GM21381 (cell line): Measurements from ENCODE around the gene SLC9A5.

Experiments
- ATAC-seq: cut with Tn5 transposase; IDR thresholded peaks from one replicate; pipeline ENCODE4 v1.9.1; 2021; ENCODE audit warnings: mild to moderate bottlenecking, moderate library complexity; ENCODE audit not compliant: unreplicated experiment

The SLC9A5 gene

DNA sequence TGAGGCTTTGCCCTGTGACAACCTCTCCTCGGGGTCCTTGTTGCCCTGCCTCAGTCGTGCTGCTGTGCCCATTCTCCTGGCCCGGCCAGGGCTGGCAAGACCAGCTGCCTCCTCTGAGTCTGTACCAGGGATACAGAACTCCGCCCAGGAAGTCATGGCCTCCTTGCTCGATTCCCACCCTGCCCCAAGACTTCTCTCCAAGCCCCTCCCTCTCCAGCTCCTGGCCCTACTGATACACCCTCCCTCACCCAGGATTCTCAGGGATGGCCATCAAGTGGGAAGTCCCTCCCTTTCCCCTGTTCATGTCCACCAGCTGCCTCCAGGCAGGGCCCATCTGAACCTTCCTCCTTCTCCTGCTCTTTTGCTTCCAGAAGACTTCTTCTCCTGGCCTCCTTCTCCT lies 33.1 kb upstream of the SLC9A5 start:
- no peak for ATAC-seq

DNA sequence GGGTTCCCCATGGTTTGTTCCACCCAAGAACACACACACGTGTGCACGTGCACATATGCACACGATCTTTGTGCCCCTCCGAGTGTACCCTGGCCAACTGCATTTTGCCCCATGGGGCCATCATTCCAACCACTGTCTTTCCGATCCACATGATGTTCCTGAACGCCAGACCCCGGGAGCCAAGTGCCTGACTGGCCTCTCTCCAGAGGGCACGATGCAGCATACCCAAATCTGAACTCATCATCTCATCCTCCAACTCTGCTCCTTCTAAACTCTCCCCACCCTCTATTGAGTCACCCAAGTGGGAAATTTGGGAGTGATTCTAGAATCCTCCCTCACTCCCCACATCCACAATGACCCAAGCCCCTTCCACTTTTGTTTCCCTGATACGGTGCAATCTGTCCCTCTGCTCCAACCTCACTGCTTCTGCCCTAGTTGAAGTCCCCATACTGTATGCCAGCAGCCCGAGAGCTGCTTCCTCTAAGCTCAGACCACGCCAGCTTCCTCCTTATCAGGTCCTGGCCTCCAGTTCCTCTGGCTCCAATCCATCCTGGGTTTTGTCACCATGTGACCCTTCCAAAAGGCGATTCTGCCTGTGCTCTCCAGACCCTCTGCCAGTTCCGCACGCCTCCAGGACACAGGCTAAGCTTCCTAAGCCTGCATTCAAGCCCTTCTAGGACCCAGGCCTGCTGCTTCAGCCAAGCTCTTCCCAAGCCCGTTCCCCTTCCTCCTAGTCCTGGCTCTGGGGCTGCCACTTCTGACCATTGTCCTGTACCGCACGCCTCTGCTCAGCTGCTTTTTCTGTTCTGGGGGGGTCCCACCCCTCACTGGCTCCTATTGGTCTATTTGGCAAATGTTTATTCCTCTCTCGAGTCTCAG lies 31.9 kb upstream of the SLC9A5 start:
- ATAC-seq = no peak

DNA sequence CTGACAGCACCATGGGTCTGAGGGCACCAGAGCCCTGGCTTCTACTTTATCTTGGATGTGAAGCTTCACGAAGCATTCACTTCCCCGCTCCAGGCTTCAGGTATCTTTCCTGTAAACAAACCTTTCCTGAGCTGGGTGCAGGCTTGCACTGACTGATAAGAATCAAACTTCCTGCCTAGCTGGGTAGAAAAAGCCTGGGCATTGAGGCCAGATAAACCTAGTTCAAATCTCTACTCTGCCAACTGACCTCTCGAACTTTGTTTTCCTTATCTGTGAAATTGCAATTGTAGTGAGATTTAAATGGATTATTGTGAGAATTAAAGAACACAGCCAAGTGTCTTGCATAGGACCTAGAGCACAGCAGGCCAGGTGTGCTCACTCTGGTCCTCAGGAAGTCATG lies 24.8 kb upstream of the SLC9A5 start:
- ATAC-seq = no peak

DNA sequence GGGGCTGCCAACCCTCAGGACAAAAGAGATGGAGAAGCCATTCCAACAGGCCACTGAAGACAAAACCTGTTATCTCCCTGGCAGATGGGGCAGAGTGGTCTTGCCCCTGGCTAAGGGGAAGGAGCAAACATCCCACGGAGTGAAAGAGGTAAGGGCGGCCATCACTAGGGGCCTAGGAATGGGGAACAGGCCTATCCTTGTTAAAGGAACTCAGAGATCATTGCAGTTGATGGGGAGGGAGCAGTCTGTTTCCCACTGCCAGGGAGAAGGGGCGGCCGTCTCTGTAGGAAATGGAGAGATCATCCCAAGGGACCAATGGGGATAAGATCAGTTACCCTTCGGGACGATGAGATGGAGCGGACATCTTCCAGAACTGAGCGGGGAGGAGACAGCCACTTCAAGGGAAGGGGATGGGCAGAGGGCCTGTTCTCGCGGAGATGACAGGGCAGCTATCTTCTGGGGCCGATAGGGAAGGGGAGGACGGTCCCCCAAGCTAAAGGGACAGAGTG lies 22.4 kb upstream of the SLC9A5 start:
- no peak for ATAC-seq

DNA sequence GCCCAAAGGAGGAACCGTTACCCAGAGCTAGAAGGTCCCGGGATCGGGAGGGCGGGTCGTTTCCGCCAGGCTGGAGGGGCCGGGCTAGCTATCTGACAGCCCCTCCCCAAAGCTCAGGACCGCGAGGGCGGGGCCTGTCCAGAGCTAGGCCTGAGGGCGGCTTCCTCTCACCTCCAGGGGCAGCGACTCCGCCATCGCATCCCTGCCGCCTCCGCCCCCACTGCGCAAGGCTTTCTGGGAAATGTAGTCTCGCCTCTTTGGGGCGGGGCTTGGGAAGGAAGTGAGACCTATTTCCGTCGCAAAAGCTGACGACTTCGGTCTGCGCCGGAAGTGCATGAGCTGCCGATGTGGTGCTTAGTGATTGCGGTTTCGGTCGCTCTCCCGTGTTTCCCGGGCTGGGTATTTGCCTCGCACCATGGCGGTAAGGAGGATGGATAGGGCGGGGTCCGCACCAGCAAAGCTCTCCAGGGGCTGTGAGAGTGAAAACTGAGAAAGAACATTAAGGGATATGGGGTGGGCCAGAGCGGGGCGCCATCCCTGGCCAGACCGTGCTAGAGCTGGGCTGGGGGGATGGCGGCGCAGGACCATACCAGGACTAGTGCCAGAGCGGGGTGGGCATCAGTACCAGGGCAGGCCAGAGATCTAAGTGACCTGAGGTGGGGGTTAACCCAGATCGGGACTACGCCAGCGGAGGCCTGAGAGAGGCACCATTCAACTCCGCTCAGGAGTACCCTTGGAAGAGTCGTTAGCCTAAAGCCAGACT lies 21.8 kb upstream of the SLC9A5 start, which contains the start of gene TMEM208:
TSS of gene TMEM208 (plus strand) at position 327 of the 763 bp plus-strand sequence. CDS start at position 416, 89 bp downstream.
- peak; percentile 97 for ATAC-seq

DNA sequence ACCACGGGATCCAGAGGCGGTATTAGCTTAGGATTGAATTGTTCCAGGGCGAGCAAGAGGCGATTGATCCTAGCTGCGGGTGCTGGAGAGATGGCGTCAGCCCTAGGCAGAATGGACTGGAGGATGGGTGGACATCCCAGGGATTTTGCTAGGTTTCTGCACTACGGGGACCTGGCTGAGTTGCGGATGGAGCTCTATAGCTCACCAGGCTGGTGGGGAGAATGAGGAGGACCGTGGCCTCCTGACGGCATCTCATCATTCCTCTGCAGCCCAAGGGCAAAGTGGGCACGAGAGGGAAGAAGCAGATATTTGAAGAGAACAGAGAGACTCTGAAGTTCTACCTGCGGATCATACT lies 21.2 kb upstream of the SLC9A5 start:
- ATAC-seq = no peak

DNA sequence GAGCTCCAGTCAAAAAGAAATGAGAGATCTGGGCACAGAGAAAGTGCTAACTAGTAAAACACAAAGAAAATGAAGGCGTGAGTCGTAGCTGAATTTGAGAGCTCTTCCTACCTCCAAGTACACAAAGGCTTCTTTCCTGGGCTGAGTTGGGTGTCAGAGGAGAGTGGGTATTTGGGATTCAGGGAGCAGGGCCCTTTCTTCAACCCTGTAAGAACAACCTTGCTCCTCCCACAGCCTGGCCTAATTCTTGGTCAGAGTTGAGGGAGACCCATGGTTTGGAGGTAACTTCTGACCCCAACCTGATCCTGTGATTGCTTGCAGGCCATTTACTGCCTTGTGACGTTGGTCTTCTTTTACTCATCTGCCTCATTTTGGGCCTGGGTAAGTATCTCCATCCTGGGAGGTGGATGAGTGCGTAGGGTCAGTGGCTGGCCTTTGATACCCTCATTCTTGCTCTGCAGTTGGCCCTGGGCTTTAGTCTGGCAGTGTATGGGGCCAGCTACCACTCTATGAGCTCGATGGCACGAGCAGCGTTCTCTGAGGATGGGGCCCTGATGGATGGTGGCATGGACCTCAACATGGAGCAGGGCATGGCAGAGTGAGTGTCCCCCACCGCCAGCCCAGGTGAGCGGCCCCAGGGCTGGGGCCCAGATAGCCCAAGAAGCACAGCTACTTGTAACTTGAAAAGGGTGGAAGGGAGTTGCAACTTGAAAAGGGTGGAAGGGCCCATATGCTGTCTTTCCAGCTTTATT lies 20.6 kb upstream of the SLC9A5 start:
- no peak for ATAC-seq

DNA sequence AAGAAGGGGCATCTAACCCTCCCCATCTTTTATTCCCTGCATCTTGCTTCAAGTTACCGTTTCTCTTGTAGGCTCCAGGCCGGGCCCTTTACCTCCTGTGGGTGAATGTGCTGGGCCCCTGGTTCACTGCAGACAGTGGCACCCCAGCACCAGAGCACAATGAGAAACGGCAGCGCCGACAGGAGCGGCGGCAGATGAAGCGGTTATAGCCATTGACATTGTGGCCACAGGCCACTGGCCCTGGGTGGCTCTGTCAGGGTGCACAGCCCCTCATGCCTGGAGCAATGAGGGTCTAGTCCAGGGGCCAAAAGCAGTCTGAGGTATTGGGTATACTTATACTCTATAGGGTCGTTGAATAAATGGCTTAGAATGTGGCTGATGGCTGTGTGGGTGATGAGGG lies 19.9 kb upstream of the SLC9A5 start:
- ATAC-seq = no peak

DNA sequence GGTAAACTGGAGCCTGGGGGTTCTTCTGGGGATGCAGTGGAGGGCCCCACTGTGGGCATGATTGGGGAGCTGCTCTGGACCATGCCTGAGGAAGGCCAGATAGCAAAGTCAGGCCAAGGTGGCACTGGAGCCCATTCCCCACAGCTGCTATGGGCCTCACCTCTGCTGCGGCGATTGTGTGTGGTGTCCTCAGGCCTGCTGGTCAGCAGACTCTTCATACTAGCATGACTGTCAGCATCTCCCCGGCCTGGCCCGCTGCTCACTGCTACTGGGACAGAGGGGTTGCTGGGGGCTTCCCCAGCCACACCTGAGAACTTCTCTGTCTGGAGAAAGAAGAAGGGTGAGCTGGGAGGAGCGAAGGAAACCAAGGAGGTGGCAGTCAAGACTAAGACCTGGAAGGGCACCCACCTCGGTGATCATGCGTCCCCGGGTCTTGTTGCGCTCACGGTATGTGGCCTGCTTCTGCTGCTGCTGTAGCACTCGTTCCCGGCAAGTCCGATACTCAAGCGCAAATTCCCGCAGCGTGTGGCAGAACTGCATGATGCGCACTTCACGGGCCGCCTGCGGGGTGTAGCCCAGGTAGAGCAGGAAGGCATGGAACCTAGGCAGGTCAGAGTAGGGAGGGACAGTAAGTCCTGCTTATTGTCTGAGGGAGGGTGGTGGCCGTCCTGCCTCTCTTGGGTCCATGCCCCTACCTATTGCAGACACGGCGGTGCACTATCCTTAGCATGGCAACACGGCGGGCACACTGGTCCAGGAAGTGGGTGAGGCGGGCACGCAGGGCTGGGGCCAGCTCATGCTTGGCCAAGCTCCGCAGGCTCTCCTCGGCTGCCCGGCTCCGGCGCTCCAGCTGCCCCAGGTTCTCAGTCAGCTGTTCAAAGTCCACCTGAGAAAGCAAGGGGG lies 18.6 kb upstream of the SLC9A5 start:
- ATAC-seq = no peak

DNA sequence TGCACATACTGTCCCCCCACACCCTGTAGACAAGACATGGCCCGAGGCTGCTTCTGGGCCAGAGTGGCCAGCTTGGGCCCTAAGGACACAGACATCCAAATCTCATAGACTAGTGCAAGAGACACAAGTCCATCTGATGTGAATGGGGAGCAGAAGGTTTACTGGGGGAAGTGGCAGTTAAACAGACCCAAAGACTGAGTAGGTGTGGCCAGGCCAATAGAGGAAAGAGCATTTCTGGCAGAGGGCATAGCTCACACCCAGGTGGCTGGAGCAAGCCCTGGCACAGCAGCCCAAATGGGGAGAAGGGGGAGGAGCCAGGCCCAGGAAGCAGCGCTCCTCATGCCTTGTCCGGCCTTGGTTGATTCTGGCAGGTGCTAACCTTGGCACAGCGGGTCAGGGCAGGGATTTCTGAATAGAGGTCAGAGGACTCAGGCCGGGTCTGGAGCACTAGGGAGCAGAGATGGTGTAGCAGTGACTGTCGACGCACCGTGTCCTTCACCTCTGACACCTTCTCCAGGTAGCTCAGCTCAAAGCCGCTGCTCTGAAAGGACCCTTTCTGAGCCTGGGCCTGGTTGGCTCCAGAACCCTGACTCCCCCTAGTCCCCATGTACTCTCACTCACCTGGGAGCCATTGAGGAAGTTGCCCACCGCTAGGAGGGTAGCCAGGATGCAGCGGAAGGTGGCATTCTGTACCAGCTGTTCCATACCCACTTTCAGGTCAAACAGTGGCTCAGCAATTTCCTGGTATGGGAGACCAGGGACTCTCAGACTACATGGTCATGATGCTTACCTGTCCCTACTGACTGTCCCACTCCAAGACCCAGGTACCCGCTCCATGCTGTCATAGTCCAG lies 17.7 kb upstream of the SLC9A5 start:
- no peak for ATAC-seq

DNA sequence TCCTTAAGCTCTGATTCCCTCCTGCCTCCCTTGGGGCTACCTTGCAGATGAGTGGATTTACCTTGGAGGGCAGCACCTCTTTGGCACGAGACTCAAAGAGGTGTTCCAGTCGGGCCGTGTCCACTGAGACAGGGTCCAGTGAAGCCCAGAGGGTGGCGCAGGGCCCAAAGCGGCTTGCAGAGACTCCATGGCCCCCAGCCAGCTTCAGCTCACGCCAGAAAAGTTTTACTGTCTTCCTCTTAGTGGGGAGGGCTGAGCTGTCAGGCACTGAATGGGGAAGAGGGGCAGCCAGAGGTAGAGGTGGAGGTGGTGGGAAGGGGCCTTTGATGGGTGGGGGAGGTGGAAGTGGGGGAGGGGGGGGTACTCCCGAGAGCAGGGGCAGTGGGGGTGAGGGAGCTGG lies 15.2 kb upstream of the SLC9A5 start:
- no peak for ATAC-seq

DNA sequence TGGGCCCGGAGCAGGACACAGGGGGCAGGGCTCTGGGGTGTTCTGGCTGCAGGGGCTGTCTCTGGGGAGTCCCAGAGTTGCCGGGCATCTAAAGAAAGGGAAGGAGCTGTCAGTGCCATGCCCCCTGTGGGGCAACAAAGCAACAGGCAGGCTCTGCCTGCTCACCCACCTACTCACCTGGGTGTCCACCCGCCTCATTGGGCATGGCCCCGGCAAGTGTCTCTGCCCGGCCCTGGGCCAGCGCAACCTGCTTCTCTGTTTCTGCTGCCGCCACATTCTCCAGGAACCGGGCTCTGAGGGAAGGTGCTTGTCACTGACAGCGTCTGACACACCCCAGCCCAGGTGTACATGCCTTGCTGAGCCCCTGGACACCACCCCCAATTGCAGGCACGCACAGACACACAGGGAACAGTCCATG lies 14.6 kb upstream of the SLC9A5 start:
- no peak for ATAC-seq

DNA sequence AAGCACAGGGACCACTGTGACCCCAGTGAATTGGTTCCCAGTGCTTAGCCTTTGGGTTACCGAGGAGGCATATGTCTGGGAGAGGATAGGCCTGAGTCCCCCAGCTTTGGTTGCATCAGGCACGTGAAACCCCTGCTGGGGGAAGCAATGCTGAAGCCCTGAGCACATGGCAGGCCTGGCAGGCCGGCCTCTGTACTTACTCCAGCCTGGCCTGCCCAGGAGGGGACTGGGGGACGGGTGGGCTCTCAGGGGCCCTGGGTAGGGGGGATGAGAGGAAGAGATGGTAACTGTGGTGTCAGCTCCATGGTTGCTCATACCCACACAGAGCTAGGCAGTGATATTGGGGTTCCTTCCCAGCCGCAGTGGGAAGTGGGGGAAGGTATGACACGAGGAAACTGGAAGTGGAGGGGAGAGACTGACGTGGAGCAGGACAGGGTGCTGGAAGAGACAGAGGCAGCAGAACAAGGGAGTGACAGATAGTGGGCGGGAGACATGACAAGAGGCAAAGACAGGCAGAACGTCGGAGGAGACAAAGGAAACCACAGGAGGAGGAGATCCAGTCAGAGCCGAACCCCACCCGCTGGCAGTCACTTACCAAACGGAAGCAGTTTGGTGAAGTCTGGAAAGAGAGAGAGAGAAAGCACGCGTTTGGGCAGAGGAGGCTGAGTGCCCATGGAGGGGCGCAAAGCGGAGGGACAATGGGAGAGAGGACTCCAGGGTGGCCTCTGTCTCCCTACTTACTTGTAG lies 12.8 kb upstream of the SLC9A5 start:
- no peak for ATAC-seq

DNA sequence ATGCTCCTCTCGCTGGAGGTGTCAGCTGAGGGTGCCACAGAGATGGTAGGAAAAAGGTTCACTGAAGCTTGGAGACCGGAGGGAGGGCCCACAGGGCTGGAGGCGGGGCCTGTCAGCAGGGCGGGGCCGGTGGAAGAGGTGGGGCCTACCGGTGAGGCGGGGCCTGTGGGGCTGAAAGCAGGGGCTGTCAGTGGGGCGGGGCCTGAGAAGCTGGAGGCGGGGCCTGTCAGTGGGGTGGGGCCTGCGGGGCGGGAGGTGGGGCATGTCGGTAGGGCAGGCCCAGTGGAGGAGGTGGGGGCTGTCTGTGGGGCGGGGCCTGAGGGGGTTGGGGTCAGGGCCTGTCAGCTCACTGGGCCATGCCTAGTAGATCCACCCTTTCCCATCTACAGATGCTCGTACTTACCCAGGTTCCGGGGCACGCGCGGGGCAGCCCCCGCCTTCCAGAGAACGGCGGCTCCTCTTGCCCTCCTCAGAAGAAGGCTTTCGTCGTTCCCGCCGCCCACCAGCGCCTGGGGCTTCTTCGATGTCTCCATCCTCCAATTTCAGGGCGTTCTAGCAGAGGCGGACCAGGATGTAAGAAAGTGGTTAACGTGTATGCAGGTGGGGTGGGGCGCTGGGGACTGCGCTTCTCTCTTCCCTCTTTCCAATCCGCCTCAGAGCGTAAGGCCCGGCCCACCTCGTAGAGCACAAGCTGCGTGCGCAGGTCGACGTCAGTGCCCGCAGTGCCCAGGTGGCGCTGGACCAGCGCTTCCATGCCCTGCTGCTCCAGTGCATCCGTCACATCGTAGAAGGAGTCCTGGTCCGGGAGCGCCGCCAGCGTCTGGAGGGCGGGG lies 12.0 kb upstream of the SLC9A5 start:
- ATAC-seq = no peak

DNA sequence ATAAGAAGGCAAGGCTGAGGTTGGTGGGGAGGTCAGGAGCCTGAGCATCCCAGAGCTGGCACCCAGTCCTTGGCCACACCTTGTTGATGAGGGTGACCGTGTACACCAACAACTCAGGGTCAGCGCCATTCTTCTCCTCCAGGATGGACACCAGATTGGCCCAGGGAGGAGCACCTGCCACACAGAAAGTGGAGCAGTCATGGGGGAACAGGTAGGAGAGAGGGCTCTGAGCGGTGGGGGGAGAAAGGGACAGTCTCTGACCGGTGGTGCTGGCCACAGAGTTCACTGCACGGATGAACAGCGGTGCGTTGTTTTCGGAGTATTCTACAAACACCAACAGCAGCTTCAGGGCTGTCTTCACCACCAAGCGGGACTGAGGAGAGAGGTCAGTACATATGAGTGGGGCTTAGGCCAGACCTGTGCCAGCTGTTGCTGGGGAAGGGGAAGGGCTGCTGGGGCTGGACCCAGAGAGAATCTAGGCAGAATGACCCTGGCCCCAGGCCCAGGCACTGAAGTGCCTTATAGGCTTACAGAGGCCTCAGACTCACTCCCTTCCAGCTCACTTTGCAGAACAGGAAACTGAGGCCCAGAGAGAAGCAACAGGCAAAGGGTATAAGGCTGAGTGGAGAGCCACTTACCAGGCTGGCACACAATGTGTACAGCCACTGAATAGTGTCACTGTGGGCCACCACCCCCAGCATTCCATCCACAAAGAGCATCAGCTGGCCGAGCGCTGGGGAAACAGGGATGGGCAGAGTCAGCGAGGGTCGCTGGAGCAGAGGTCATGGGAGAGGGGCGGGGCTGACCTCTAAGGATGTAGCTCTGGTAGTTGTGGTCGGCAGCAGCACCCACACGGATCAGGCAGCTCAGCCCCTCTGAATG lies 11.1 kb upstream of the SLC9A5 start:
- ATAC-seq = no peak

DNA sequence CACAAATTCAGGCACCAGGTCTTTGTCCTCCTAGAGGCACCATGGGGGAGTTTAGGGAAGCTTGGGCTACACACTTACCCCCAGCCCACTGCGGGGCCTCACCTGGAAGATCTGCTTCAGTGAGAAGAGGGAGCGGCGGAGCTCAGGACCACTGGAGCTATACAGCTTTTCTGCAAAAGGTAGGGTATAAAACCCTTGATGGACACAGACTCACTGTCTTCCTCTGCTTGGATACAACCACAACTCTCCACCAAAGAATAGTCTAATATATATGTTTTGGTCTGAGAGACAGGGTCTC lies 10.6 kb upstream of the SLC9A5 start:
- no peak for ATAC-seq
